ENCODE results near the gene RHOF. TPM values are rescaled to one million over a fixed set of nuclear protein-coding genes. Genes with fewer than 3 reads are reported as not detected.
"Not testable (repeated sequence)": the region's sequence is repeated elsewhere in the genome, so short reads cannot be mapped to it uniquely, and the experiment has no call there.

The RHOF gene
- total RNA-seq, 1 donor from 2014 or later = 28.7 TPM

- TF ChIP-seq CTCF (IDR thresholded peaks at IDR 0.05) = no peak
- Histone ChIP-seq H3K36me3 (no peaks in the 10 kb centered on the region), H3K27ac (no peak overlapping the region), H3K27me3 (ENCODE audit: low read depth) (no peaks in the 10 kb centered on the region), H3K4me3 (no peak overlapping the region), H3K9me3 (no peaks in the 10 kb centered on the region), H3K4me1 (peaks cover under 1% of the 10 kb centered on the region)
- DNase-seq (no peak), ATAC-seq (no peak)
- intact Hi-C loops (cut with DNase I) = no loop called here
Observed at GRCh38 chr12:121767525-121768016, 25.9 kb downstream of the RHOF start.

DNA sequence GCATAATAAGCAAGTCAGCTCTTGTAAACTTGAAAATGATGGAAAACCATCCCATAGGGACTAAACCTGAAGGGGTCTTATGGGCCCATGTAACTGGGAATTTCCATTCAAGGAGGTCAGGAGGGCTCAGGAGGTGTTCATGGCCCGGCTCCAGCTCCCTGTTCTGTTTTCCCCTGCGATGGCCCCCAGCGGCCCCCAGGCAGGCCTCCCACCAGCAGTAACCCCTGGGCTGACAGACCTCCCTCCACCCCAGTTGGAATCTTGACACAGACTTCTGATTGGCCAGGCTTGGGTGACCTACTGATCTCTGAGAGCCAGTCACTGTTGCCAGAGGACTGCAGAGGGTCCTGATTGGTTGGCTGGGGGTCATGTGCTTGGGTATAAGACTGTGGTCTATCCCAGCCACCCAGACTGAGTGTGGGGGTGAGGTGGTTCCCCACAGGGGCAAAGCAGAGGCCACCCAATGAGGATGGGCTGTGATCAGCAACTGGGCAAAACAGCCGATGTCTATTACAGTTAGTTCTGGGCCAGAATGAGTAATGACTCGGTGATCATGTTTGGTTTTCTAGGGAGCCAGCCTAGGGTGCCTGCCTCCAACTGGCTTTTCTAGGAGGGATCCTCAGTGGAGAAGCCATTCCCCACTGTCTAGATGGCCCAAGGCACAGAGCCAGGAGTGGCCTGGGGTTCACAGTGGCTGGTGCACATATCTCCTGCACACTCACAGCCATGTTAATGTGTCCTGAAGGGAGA, 27.0 kb downstream of the RHOF start:
- Histone ChIP-seq H3K9me3 (no peaks in the 10 kb centered on the region), H3K4me3 (no peak overlapping the region), H3K4me1 (no peaks in the 10 kb centered on the region), H3K27me3 (ENCODE audit: low read depth) (no peaks in the 10 kb centered on the region), H3K27ac (no peak overlapping the region), H3K36me3 (no peaks in the 10 kb centered on the region)
- no peak for TF ChIP-seq CTCF (IDR thresholded peaks at IDR 0.05)
- intact Hi-C loops (cut with DNase I) = no loop called here
- ATAC-seq (no peak), DNase-seq (no peak)

DNA sequence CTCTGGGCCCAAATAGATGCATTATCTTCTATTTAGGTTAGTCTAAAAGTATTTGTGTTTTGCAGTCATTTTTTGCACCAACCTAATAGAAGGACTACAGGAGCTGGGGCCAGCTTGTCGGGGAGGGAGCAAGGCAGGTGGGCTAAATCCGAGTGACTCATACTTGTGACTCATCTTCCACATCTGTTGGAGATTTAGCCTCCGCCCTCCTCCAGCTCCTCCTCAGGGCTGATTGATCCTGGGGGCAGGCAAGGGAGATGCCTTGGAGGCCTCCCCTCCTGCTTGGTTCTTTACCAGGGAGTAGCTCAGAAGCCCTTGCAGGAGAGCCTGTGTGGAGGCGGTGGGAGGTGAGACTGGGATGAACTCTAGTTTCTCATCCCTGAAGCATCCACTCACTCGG, 27.9 kb downstream of the RHOF start:
- DNase-seq (no peak), ATAC-seq (no peak)
- no peaks in the 10 kb centered on the region for H3K36me3 ChIP-seq
- H3K27ac ChIP-seq = no peak overlapping the region
- H3K4me3 ChIP-seq = no peak overlapping the region
- H3K27me3 ChIP-seq (ENCODE audit: low read depth) = no peaks in the 10 kb centered on the region
- H3K9me3 ChIP-seq = no peaks in the 10 kb centered on the region
- no peaks in the 10 kb centered on the region for H3K4me1 ChIP-seq
- intact Hi-C loops (cut with DNase I) = no loop called here
- TF ChIP-seq CTCF (IDR thresholded peaks at IDR 0.05) = no peak

DNA sequence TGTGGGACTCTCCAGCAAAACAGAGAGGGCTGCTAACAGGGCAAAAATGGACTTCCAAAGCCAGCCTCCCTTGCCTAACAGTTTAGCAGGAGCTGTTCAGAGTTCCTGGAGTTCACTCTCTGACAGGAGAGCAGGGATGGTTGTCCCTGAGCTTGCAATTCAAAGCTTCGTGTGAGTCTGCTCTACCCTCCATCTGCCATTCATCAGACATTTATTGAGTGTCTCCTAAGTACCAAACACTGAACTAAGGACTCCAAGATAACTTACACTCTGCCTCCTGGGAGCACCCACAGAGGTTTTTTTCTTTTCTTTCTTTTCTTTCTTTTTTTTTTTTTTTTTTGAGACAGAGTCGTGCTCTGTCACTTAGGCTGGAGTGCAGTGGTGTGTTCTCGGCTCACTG, 28.7 kb downstream of the RHOF start:
- no peak for TF ChIP-seq CTCF (IDR thresholded peaks at IDR 0.05)
- intact Hi-C loops (cut with DNase I) = no loop called here
- no peaks in the 10 kb centered on the region for H3K36me3 ChIP-seq
- ATAC-seq (no peak), DNase-seq (no peak)
- no peak overlapping the region for H3K4me3 ChIP-seq
- no peaks in the 10 kb centered on the region for H3K4me1 ChIP-seq
- no peaks in the 10 kb centered on the region for H3K27me3 ChIP-seq (ENCODE audit: low read depth)
- H3K27ac ChIP-seq = no peak overlapping the region
- no peaks in the 10 kb centered on the region for H3K9me3 ChIP-seq

DNA sequence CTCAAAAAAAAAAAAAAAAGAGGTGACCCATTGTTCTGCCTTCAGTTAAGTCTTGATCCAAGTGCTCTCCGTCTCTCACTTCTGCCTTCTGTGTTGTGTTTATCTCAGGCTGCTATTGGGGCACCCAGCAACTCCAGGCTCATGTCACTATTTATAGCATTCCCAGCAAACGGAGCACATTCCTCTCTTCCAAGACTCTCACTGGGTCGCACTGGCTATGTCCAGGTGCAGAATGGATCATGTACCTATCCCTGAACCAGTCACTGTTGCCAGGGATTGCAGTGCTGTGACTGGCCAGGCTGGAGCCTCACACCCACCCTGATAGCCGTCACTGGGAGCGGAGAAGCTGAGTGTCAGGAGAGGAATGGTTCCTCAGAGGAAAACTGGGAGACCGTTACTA, 31.2 kb downstream of the RHOF start:
- ATAC-seq (peak; percentile 12 to 31), DNase-seq (no peak)
- no peak for TF ChIP-seq CTCF (IDR thresholded peaks at IDR 0.05)
- H3K27ac ChIP-seq = no peak overlapping the region
- no peak overlapping the region for H3K4me3 ChIP-seq
- intact Hi-C loops (cut with DNase I) = no loop called here
- no peaks in the 10 kb centered on the region for H3K9me3 ChIP-seq
- no peaks in the 10 kb centered on the region for H3K36me3 ChIP-seq
- no peaks in the 10 kb centered on the region for H3K27me3 ChIP-seq (ENCODE audit: low read depth)
- H3K4me1 ChIP-seq = no peaks in the 10 kb centered on the region

DNA sequence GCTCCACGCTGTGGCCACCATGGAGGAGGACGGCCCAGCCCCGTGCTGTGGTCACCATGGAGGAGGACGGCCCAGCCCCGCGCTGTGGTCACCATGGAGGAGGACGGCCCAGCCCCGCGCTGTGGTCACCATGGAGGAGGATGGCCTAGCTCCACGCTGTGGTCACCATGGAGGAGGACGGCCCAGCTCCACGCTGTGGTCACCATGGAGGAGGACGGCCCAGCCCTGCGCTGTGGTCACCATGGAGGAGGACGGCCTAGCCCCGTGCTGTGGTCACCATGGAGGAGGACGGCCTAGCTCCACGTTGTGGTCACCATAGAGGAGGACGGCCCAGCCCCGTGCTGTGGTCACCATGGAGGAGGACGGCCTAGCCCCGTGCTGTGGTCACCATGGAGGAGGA, 35.0 kb downstream of the RHOF start:
- H3K4me3 ChIP-seq; H3K9me3 ChIP-seq; intact Hi-C loops (cut with DNase I); DNase-seq; H3K4me1 ChIP-seq; H3K27me3 ChIP-seq (ENCODE audit: low read depth); ATAC-seq; H3K27ac ChIP-seq; H3K36me3 ChIP-seq: not testable (repeated sequence)
